ENCODE results near the gene DSG3.

DNA sequence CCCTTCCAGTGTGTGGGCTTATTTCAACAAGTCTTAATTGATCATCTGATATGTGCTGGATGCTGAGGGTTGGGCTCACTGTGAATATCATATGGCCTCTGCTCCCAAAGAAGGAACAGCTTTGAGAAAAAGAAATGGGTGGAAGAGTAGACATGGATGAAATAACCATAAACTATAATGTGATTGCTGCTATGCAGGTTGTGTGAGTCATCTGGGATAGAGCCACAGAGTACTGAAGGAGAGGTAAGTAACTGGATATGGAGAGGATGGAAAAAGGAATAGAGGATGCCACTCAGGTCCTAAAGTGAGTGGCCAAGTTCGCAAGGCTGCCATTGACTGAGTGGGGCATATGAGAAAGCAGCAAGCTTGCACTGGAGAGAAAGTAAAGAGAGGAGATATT, 41.8 kb downstream of the DSG3 start:
- TF ChIP-seq, protein P1, sequence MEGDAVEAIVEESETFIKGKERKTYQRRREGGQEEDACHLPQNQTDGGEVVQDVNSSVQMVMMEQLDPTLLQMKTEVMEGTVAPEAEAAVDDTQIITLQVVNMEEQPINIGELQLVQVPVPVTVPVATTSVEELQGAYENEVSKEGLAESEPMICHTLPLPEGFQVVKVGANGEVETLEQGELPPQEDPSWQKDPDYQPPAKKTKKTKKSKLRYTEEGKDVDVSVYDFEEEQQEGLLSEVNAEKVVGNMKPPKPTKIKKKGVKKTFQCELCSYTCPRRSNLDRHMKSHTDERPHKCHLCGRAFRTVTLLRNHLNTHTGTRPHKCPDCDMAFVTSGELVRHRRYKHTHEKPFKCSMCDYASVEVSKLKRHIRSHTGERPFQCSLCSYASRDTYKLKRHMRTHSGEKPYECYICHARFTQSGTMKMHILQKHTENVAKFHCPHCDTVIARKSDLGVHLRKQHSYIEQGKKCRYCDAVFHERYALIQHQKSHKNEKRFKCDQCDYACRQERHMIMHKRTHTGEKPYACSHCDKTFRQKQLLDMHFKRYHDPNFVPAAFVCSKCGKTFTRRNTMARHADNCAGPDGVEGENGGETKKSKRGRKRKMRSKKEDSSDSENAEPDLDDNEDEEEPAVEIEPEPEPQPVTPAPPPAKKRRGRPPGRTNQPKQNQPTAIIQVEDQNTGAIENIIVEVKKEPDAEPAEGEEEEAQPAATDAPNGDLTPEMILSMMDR (IDR thresholded peaks at IDR 0.05): no peak
- no peak for TF ChIP-seq POLR2AphosphoS5 (IDR thresholded peaks at IDR 0.05)
